Measurements from ENCODE around the gene HMCN2. TPM values are rescaled to one million over a fixed set of nuclear protein-coding genes. Genes with fewer than 3 reads are reported as not detected.
"Not testable (repeated sequence)": the region's sequence is repeated elsewhere in the genome, so short reads cannot be mapped to it uniquely, and the experiment has no call there.

HMCN2 gene
- total and polyA plus RNA-seq, 2 experiments from 2014 or later: 0.27 to 0.36 TPM

GRCh38 chr9:130256644-130257043 lies 8.9 kb upstream of the HMCN2 start:
- Histone ChIP-seq H3K4me1 (ENCODE audit: low read depth) (no peaks in the 10 kb centered on the region), H3K27me3 (peaks cover 4% of the 10 kb centered on the region), H3K4me3 (no peak overlapping the region), H3K27ac (no peak overlapping the region), H3K9me3 (ENCODE audit: low read depth) (no peaks in the 10 kb centered on the region), H3K36me3 (no peaks in the 10 kb centered on the region)
- DNase-seq (ENCODE audit: low read depth in 1 of 2, low spot score in 1 of 2): no peak
- no peak for TF ChIP-seq CTCF (IDR thresholded peaks at IDR 0.05; ENCODE audit: low read depth, low read length)

GRCh38 chr9:130258137-130258536 lies 7.4 kb upstream of the HMCN2 start:
- H3K27ac ChIP-seq; H3K4me1 ChIP-seq (ENCODE audit: low read depth); H3K9me3 ChIP-seq (ENCODE audit: low read depth); H3K4me3 ChIP-seq; DNase-seq (ENCODE audit: low read depth in 1 of 2, low spot score in 1 of 2); H3K36me3 ChIP-seq: not testable (repeated sequence)
- H3K27me3 ChIP-seq: peaks cover 15% of the 10 kb centered on the region

- H3K4me1 ChIP-seq (ENCODE audit: low read depth): no peaks in the 10 kb centered on the region
- no peak for DNase-seq (ENCODE audit: low read depth in 1 of 2, low spot score in 1 of 2)
- H3K36me3 ChIP-seq: no peaks in the 10 kb centered on the region
- no peak overlapping the region for H3K27ac ChIP-seq
- H3K27me3 ChIP-seq: peaks cover 24% of the 10 kb centered on the region
- H3K9me3 ChIP-seq (ENCODE audit: low read depth): no peaks in the 10 kb centered on the region
- TF ChIP-seq CTCF (IDR thresholded peaks at IDR 0.05; ENCODE audit: low read depth, low read length): no peak
- H3K4me3 ChIP-seq: no peak overlapping the region
These were observed 6.5 kb upstream of the HMCN2 start for GRCh38 chr9:130259044-130259443.

- no peak overlapping the region for H3K4me3 ChIP-seq
- peaks cover 4% of the 10 kb centered on the region for H3K4me1 ChIP-seq (ENCODE audit: low read depth)
- no peaks in the 10 kb centered on the region for H3K9me3 ChIP-seq (ENCODE audit: low read depth)
- TF ChIP-seq CTCF (IDR thresholded peaks at IDR 0.05; ENCODE audit: low read depth, low read length): no peak
- H3K27me3 ChIP-seq: peaks cover 44% of the 10 kb centered on the region
- H3K36me3 ChIP-seq: no peaks in the 10 kb centered on the region
- no peak overlapping the region for H3K27ac ChIP-seq
- DNase-seq (ENCODE audit: low read depth in 1 of 2, low spot score in 1 of 2): no peak
These were observed 4.5 kb upstream of the HMCN2 start for GRCh38 chr9:130260816-130261765.

- peaks cover 4% of the 10 kb centered on the region for H3K4me1 ChIP-seq (ENCODE audit: low read depth)
These were observed 3.4 kb upstream of the HMCN2 start for GRCh38 chr9:130262061-130262745.

More at GRCh38 chr9:130262061-130262745, 3.4 kb upstream of the HMCN2 start:
- Histone ChIP-seq H3K36me3 (no peaks in the 10 kb centered on the region), H3K9me3 (ENCODE audit: low read depth) (no peaks in the 10 kb centered on the region), H3K27ac (no peak overlapping the region), H3K27me3 (peaks cover 55% of the 10 kb centered on the region), H3K4me3 (no peak overlapping the region)
- no peak for DNase-seq (ENCODE audit: low read depth in 1 of 2, low spot score in 1 of 2)
- no peak for TF ChIP-seq CTCF (IDR thresholded peaks at IDR 0.05; ENCODE audit: low read depth, low read length)
